GM12892 (cell line): ENCODE data around the gene GSS.

Source experiments
- POLR2A ChIP-seq: IDR thresholded peaks from 2 replicates; pipeline ENCODE4 v1.6.1; 2011; ENCODE audit warnings: low read depth, low read length, control low read depth
- TAF1 ChIP-seq: IDR thresholded peaks from 2 replicates; pipeline ENCODE4 v1.6.1; 2011; ENCODE audit warnings: low read depth, mild to moderate bottlenecking, control low read depth, low read length, borderline replicate concordance

DNA sequence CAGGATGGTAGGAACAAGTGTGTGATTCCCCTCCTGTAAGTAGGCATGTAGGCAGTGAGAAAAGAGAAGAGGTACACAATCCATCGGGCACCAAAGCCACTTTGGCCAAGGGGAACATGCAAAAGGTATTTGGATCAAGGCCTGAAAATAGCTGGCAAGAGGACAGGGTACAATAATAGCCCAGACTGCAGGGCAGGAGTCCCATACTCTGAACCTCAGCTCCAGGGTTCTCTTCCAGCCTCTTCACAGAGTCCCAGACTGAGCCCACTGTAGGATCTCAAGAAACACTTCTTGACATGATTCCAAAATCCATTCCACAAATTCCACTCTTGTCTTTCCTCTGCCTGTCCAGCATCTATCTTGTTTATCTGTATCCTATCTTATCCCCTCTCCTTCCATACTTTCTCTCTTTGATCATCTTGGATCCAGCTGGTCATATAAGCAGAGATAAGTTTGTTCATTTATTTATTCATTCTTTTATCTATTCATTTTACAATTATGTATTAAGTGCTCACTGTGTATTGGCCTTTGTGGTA lies 59.5 kb downstream of the GSS start:
- TF ChIP-seq POLR2A (no peak), TAF1 (no peak)
